Ammon's horn (tissue), 1 donor: Measurements from ENCODE around the gene HPSE2.

Experiments used
- DNase-seq: peaks from one replicate; pipeline ENCODE4 v3.0.0-alpha.2; 2016; ENCODE audit warnings: low spot score

HPSE2 gene

DNA sequence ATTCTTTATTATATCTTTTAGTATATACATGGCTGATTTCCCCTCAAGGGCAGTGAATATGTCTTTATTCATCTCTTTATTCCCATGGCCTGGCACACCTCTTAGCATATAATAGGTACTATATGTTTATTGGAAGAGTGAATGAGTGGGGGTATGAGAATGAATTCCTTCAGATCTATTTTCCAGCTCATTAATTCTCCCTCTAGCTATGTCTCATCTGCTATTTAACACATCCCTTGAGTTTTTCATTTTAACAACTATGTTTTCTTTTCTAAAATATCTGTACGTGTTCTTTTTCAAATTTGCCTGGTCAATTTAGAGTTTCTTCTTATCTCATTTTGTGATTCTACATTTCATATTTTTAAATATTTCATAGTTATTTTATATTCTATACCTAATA is 803.3 kb downstream of the HPSE2 start:
- DNase-seq = no peak

DNA sequence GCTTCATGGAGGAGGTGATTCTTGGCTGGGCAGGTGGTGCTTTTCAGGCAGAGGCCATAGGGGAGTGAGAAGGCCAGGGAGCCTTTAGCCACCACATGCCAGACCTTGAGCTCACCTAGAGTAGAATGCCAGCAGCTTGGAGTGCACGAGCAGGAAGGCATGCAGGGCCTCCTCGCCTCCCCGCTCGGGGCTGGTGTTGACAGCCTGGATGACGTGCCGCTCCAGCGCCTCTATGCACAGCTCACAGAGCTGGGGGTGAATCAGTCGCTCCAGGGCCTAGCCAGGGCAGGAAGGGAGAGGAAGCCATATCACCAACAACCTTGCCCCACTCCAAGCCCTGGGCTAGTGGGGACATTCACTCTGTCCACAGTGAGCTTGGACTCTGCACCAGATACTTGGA is 804.6 kb downstream of the HPSE2 start:
- no peak for DNase-seq

DNA sequence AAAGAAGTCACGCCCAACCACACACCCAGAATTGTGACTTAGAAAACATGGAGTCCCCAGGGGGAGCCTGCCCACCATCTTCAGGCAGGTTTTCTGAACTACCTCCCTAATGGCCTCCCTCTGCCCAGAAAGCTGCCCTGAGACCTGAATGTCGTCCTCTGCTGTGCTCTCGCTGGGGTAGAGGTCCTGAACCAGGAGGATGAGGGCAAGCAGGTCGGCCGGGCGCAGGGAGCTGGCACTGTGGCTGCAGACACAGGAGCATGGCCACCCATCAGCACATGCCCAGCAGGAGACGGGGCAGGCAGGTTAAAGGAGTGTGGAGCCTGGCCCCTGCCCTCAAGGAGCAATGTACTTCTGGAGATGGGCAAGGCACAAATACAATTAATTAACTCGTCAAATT is 805.2 kb downstream of the HPSE2 start:
- DNase-seq = no peak

DNA sequence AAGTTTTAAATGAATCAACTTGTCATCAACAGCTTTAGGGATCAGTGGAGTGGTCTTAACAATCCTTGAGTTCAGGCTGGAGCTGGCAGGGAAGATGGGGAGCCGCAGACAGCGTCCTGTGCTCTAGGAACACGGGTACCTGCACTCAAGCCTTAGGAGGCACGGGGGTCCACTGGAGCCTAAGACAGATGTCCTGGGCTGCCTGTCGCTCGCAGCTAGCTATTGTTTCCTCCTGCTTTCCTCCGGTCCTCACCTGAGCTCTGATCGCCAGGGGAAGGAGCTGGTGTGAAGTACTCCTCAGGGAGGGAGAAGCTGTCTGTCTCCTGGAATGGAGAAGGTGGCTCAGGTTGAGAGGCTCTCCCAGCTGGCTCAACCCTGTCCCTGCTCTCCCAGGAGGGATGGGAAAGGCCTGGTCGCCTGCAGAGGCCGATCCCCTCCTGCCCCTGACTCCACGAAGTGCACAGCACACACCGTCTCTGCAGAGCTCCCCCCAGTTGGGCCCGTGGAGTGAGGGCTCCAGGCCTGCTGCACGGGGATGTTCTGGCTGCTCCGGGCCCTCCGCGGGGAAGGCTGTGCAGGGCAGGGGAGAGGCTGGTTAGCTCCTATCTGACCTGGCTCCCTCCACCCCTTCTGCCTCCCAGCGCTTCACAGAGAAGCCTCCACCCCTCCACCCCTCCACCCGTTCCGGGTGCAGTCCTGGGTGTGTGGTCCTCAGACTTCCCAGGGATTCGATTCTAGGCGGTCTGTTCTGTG is 806.2 kb downstream of the HPSE2 start:
- no peak for DNase-seq

DNA sequence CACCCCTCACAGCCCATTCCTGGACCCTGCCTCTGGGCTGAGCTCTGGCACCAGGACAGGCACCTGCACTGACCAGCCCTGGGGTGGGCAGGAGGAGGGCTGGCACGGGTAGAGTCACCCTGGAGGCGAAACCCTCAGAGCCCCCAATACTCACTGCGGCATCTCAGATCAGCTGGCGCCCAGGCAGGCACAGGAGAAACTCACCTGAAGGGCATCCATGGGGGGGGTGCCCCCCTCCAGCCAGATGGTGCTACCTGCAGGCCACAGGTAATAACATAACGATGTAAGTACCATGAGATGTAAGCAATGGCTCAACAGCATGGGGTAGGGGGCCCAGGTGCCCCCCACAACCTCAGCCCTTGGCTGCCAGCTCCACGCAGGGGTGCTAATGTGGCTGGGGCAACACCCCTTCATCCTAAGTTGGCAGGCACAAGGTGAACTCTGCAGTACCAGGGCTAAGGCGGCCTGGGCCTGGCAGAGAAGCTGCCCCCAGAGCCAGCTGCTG is 808.6 kb downstream of the HPSE2 start:
- no peak for DNase-seq

DNA sequence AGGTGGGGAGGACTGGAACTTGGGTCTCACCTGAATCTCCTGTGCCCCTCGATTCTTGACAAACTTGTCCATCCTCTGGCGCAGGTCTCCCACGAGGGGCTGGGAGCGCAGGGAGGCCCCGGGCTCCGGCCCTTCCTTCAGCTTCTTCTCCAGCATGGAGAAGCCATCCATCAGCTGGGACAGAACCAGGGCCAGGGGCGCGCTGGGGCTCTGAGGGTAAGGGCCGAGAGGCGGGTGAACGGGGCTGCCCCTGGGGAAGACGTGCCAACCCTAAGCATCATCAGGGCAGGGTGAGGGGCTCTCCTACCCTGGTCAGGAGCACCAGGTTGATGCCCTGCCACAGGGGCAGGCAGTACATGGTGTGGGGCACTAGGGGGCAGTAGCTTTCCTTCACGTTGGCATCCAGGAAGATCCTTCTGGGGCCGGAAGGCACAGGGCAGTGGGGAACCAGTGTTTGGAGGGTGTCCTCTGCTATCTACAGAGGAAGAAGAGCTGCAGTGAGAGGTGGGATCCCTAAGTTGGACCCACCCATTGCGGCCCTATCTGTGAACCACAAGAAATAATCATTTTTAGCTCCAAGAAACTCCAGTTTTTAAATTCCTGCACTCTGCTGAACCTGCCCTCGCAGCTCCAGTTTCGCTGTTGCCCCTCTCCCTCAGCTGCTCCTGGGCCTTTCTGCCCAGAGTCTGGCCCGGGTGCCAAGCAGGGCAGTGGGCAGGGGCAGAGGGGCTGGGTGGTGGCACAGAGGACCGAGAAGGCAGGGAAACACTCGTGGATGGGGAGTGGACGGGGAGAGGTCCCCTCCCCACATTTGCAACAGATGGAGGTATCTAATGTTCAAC is 809.9 kb downstream of the HPSE2 start:
- DNase-seq = no peak

DNA sequence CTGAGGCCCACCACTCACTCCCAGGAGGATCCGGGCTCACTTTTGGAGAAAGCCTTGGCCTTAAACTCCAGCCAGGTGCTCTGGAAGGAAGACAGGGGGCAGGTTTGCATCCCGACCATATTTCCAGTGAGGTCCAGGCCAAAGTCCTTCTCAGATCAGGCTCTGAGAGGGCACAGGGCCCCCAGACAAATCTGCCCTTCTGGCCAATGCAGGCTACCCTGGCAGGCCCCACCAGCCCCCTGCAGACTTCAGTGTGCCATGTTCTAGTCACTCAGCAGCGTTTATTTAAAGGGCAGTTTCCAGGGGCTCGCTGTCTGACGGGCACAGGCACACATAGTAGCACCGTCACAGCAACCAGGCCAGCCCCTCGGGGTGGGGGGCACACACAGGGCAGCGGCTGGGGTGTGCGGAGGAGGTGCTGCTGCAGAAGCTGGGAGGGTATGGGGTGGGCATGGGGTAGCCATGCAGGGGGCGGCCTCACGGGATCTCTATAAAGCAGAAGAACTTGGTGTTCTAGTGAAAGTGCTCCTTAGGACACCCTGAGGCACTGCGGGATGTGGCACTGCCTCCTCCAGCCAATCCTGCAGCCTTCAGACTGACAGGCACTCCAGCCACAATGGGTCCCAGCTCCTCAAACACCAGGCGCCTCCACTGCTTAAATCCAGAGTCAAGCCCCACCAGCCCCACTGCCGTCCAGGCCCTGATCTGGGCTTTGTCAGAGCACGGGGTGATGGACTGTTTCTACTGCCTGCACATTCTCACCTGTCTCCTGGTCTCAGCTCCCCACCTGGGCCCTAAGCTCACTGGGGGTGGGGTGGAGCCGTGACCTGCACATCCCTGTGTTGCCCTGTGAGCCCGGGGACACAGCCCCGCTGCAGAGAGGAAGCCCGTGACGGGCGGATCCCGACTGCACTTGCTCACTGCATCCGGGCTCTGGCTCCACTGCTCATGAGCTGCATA is 811.1 kb downstream of the HPSE2 start:
- DNase-seq = no peak

DNA sequence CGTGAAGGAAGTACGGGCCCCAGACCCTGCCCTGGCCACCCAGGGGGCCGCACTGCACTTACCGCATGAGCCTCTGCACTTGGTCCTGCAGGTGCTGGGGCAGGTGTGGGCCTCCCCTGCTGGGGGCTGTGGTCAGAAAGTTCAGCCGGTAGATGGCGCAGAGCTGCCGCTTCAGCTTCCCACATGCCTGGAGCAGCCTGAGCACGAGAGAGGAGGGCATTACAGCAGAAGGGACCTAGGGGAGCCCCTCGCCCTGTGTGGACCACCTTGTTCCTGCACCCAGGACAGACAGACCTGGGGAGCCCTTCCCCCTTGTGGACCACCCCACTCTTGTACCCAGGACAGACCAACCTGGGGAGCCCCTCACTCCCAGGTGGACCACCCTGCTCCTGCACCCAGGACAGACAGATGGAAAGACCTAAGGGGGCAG is 811.9 kb downstream of the HPSE2 start:
- no peak for DNase-seq

DNA sequence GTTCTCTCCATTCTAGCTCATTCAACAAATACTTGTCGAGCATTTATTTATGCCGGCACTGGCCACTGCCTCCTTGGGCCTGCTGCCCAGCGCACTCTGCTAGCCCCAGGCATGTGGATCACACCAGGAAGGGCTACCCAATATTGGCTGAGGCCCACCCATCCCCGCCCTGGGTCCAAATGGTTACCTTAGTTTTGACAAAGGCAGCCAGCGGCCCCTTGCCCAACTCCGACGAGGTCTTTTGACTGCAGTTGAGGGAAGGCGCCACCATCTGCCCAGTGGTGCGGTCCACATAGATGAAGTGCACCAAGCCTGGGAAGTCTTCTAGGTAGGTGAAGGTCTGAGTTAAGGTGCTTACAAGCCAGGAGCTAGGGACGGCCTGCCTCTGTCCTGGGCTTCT is 813.5 kb downstream of the HPSE2 start:
- DNase-seq = no peak

DNA sequence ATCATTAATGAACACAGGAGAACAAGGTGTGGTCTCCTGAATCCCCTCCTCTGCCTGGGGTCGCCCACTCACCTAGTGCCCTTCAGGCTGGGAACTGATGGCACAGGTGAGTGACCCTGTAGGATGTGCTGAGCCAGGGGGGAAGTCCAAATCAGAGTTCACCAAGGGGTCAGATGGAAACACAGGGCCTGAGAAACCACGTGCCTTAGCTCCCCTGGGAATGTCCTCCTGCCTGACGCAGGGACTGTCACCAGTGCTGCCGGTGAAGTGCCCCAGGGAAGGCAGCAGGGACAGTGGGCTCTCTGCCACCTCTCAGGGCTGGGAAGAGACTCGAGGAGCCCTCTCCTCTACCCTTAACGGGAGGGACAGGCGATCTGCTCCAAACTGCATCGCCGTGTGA is 814.9 kb downstream of the HPSE2 start:
- DNase-seq = no peak

DNA sequence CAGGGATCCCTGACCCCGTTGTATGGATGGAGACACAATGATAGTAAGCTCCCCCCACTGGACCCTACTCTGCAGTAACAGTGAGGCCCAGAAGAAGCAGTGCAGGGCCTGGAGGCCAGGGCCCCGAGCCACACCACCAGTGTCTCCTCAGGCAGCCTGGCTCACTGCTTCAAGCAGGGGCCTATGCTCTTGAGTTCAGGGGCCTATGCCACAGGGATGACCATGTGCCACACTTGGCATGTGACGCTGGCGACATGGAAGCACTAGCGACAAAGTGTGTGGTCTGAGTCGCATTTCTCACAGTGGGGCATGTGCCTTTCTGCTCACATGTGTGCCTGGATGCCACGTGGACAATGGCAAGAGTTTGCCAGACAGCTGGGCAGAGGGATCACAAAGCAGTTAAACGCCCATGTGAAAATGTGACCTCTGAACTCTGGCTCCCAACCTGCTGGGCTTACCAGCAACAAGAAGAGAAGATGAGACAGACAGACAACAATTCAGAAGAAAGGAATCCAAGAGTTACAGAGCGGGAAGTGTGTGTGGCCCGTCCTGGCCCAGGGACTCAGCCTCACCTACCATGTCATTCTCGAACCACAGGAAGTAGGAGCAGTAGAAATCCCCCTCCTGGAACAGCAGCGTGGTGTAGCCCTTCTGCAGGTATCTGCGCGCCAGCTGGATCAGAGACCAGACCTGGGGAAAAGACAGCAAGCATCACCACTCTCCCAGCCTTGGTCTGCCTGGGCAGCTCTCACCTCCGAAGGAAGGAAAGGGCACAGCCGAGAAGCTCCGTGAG is 816.0 kb downstream of the HPSE2 start:
- no peak for DNase-seq

DNA sequence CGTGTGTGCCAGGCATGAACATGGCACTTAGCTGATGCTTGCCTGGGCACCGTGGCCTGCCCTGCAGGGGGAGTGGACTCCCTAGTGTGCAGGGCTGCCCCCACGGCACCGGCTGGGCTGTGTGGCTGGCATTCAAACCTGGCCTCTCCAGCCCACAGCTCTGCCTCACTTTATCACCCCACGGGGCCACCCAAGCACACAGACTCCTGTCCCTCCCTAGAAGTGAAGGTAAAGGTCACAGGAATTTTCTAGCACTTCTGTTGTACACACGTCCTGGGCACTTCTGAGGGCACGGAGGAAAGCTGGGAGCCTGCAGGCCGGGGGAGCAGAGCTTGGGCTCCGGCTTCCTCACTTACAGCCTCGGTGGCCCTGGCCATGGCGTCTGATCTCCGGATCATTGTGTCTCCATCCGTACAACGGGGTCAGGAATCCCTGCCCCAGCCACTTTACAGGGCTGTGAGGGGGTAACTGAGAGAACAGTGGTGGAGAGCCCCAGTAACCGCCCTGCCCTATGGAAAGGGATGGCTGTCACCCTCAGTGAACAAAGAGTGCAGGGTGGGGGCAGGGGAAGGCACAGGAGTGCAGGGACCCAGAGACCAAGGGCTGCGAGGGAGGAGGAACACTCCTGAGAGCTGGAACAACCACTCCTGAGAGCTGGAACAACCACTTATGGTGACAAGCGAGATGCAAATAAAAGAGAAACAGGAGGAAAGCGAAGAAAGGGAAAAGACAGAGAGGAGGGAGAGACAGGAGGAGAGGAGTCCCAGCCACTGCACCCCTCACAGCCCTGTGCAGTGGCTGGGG is 816.8 kb downstream of the HPSE2 start:
- no peak for DNase-seq

DNA sequence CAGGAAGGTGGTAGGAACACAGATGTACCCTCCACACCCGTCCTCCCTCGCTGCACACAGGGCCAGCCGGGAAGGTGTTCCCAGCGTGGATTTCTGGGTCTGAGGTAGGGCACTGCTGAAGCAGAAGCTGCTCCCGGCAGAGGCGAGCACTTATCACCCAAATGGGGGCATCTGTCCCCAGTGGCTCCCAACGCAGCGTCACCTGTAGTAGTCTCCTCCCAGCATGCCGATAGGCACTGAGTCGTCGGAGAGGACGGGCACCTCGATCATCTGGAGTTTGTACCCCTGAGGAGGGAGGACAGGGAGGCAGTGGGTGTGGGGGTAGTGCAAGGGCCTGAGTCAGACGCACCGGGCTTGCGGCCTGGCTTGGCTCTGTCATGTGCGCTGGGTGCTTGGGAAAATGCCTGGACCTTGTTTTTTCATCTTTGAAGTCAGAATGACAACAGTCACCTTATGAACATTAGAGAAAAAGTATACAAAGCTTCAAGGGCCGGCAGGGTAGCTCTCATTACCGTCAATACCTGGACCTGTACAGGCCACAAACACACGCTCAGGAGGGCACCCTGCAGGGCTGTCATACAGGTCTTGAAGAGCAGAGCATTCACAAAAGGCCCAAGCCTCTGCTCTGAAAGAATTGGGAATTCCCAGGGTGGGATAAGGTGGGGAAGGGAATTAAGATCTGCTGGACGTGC is 817.5 kb downstream of the HPSE2 start:
- no peak for DNase-seq

DNA sequence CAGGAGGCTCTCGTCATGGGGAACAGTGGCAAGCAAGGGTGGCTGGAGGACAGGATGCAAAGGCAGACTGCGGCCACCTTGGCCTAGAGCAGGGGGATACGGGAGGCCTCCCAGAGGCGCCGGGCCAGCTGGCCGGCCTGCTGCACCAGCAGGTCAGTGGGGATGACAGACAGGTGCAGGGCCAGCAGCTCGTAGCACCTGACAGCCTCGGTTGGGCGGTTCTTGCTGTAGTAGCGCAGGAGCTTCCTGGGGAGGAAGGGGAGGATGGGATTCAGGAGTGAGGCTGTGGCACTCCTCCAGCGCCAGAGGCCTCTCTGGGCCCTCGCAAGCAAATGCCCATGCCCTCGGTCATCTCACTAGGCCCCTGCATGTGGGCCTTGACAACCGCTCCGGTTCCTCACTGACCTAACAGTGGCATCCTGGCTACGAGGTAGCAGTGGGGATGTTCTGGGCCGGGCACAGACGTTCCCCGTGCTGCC is 818.1 kb downstream of the HPSE2 start:
- no peak for DNase-seq

DNA sequence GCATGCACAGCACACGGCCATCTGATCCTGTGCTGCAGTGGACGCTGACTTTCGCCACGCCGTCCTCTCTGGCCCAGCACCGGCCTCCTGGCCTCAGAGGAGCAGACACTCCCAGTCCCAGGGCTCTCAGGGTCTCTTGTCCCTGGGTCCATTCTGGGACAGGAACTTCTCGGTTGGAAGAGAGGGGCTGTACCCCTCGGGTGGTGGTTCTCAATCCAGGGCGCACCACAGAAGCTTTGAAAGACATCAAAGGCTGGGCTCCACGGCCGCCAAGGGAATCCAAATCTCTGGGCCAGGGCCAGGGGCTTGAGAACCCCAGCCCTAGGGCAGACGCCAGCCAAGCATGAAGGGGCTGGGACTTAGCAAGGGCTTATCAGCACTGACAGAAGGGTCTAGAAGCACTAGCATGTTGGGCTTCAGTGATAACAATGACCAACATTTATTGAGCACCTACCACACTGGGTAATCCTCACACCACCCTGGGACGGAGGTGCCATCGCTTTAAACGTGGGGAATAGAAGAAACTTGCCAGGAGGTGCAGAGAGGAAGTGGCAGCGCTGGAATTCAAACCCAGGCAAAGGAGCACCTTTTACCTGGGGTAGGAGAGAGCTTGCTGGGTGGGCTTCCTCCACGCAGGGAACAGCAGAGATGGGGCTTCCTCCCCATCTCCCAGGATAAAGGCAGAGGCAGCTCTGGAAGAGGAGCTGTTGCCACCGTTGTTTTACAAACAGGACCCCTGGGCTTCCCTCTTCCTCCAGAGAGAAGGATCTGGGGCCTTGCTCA is 818.9 kb downstream of the HPSE2 start:
- no peak for DNase-seq

DNA sequence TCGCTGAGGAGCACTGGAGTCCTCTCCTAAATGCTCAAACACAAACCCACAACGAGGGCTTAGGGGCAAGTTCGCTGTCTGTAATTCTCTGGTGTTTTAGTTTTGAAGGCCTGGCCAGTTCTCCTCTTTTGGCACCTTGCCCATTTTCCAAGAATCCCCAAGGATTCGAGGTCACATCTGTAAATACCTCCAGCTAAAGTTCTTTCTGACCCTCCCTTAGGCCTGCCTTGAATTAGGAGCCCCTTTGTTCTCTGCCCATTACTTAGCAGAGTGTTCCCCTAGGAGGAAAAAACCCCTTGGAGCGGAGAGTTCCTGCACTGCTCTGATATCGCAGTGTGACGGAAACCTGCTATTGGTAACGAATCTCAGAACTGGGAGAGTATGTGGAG is 819.9 kb downstream of the HPSE2 start:
- DNase-seq = no peak

DNA sequence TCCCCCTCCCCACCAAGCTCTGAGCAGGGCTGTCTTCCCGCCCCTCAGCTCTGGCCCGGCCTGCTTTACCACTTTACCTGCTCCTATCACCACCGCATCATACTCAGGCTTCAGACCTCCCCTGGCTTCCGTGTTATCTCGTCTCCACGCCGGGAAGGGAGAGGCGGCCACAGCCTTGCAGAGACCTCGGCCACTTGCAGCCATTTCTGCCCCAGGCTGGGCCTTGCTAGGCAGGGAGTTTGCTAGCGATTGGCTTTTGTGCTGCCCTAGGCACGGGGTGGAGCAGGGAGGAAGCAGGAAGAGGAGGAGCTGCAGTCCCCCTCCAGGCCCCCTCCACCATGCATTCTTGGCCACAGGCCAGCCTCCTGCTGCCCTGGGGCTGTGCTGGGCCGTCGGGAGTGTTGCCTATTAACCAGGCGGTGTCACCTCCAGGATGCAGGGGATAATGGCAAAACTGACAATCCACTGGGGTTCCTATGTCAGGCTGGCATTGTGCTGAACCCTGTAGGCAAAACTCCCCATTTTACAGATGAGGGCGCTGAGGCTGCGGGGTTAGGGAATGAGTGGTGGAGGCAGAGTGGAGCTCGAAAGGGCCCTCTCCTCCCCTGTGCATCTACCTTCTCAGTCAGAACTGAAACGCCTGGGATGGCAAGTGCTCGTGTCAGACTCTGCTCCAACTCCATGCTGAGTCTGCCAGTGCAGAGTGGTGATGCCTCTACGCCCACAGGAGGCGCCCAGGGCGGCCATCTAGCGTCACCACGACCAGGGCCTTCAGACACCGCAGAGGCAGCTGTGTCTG is 820.5 kb downstream of the HPSE2 start, which contains the start of gene PYROXD2:
Gene PYROXD2 (minus strand): TSS at position 251 of the 799 bp plus-strand sequence. CDS start 47 bp downstream, at position 204.
- DNase-seq = peak; percentile 93

DNA sequence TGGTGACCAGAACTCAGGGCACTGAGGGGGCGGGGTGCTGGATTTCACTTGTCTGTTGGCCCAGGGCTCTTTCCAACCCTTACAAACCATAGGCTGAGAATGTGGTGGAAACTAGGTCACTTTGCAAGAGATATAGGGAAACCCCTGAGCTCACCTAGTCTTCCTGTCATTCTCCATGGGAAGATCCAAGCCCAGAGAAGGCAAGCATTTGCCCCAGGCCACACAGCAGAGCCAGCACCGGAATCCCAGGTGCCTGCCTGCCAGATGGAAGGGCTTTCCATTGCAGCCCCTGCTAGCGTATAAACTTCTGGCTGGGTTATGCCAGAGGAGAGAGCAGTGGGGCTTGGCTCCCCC is 821.1 kb downstream of the HPSE2 start:
- no peak for DNase-seq
